Body of pancreas (tissue), 4 donors: ENCODE measurements around the gene MORF4L2. TPM values are rescaled to one million over a fixed set of nuclear protein-coding genes. Genes with fewer than 3 reads are reported as not detected.
A peak's percentile ranks its signal among the peaks of the same experiment; 100 is the strongest.

Source experiments
- ATAC-seq: fragments of 150-250 bp; one replicate; pipeline ENCODE4 v1.9.1; 2016
- DNase-seq, 4 donors: peaks; one replicate each; pipeline ENCODE4 v3.0.0-alpha.2; 2019
- H3K27ac ChIP-seq, 4 donors: fragments of 200-600 bp; sonication (generic); 1 replicate in 3 of 4; 2 replicates in 1 of 4; pipeline versions ENCODE4 v1.5.1 to v1.6.1; 2016 to 2019; ENCODE audit warnings: mild to moderate bottlenecking in 1 of 4, mixed read lengths in 1 of 4, moderate library complexity in 1 of 4
- H3K27me3 ChIP-seq, 2 donors: fragments of 200-600 bp; sonication (generic); one replicate each; pipeline ENCODE4 v1.6.0; 2016; ENCODE audit warnings: mild to moderate bottlenecking in 1 of 2
- H3K36me3 ChIP-seq, 2 donors: fragments of 200-600 bp; sonication (generic); replicated peaks in 1 of 2; 2 replicates each; pipeline ENCODE4 v1.5.1; 2016; ENCODE audit warnings: low read depth in 2 of 2; ENCODE audit not compliant: insufficient read depth in 1 of 2
- H3K4me1 ChIP-seq: fragments of 200-600 bp; sonication (generic); one replicate; pipeline ENCODE4 v1.6.0; 2016
- H3K4me3 ChIP-seq, 2 donors: fragments of 200-600 bp; sonication (generic); 1 replicate in 1 of 2; 2 replicates in 1 of 2; pipeline ENCODE4 v1.5.1; 2016 to 2019
- H3K9me3 ChIP-seq, 3 donors: fragments of 200-600 bp; sonication (generic); 1 replicate in 2 of 3; 2 replicates in 1 of 3; pipeline ENCODE4 v1.5.1; 2016
- POLR2A ChIP-seq, 3 donors: fragments of 450-650 bp; IDR thresholded peaks; one replicate each; pipeline ENCODE4 v1.6.1; 2016; ENCODE audit warnings: antibody characterized with exemption in 3 of 3, mild to moderate bottlenecking in 2 of 3
- WGBS, 2 donors: methylation state at CpG; one replicate each; pipeline ENCODE4 v1.1.5; 2017; 5-methylcytosine and 5-hydroxymethylcytosine counted together
- intact Hi-C: fragments of 100-400 bp; cut with DNase I; formaldehyde crosslinking; loops from one replicate; pipeline ENCODE4 v1.15.1; 2023
- total RNA-seq, 2 donors: library from RNA; depleted of rRNA; stranded (reverse); fragments of >200 nt; gene quantifications; one replicate each; pipeline ENCODE4 v1.1.0, GENCODE V29; 2016
- TF ChIP-seq, protein P1 (sequence below), 7 experiments: fragments of 450-650 bp in 4 of 7; fragments of 200-600 bp in 3 of 7; sonication (generic) in 3 of 7; IDR thresholded peaks; one replicate each; pipeline ENCODE4 v1.5.1; 2016 to 2019; ENCODE audit warnings: antibody characterized with exemption in 7 of 7

The MORF4L2 gene, protein sequence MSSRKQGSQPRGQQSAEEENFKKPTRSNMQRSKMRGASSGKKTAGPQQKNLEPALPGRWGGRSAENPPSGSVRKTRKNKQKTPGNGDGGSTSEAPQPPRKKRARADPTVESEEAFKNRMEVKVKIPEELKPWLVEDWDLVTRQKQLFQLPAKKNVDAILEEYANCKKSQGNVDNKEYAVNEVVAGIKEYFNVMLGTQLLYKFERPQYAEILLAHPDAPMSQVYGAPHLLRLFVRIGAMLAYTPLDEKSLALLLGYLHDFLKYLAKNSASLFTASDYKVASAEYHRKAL
- total RNA-seq: 100 to 1,000 TPM; 135 to 231 TPM

DNA sequence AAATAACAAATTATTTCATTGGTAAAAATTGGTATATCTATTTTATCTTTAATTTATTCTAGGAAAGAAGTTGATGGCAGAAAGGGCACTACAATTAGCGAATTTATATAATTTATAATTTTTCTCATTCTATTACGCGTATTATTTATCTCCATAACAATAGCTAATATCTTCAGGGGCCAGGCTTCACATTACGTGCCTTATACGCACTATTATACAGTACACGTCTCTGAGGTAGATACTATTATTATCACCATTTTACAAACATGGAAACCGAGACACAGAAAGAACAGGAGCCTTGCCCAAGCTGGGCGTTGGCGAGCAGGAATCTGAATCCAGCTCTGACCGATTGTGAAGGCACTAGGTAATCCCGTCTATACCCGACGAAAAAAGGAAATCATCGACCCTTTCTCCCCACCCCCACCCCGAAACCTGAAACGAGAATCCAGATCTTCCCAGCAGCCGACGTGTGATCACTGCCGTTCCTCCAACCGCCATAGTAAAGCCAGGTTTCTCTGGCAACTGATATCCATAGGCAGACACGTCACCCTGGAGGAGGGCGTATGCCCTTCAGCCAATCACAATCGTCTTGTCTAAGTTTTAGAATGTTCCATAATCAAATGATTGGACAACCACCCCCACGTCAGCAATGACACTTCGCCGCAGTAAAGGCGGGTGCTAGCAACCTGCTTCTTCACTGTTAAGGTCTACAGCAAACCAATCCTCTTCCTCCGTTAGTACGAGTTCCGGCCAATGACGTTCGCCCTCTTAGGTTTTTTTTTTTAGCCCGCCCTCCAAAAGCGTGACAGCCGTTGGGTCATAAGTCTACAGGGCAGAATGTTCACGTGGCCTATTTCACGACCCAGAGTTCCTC lies at the start of gene MORF4L2:
MORF4L2 (minus strand) TSS at position 501 of the 874 bp plus-strand sequence. CDS start 9,672 bp downstream, outside the sequence.
- peaks cover 26% of the 10 kb centered on the region for H3K4me1 ChIP-seq
- no peaks in the 10 kb centered on the region for H3K36me3 ChIP-seq
- DNase-seq (peak; percentile 89 to 97 (median 91)), ATAC-seq (peak; percentile 91)
- WGBS, 2 donors: 1% methylated on average over 31 to 36 of the region's 37 CpGs
- TF ChIP-seq, protein P1, sequence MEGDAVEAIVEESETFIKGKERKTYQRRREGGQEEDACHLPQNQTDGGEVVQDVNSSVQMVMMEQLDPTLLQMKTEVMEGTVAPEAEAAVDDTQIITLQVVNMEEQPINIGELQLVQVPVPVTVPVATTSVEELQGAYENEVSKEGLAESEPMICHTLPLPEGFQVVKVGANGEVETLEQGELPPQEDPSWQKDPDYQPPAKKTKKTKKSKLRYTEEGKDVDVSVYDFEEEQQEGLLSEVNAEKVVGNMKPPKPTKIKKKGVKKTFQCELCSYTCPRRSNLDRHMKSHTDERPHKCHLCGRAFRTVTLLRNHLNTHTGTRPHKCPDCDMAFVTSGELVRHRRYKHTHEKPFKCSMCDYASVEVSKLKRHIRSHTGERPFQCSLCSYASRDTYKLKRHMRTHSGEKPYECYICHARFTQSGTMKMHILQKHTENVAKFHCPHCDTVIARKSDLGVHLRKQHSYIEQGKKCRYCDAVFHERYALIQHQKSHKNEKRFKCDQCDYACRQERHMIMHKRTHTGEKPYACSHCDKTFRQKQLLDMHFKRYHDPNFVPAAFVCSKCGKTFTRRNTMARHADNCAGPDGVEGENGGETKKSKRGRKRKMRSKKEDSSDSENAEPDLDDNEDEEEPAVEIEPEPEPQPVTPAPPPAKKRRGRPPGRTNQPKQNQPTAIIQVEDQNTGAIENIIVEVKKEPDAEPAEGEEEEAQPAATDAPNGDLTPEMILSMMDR (IDR thresholded peaks at IDR 0.05): no peak
- peak; percentile 80 to 97 (median 97) for TF ChIP-seq POLR2A (IDR thresholded peaks at IDR 0.05)
- H3K27me3 ChIP-seq: no peaks in the 10 kb centered on the region
- intact Hi-C loops: no loop called here
- H3K4me3 ChIP-seq: peak within 1 kb of the TSS in 1 of 2 donors; percentile 20
- peak within 1 kb of the TSS; percentile 79 to 98 (median 94) for H3K27ac ChIP-seq
- H3K9me3 ChIP-seq: no peaks in the 10 kb centered on the region

DNA sequence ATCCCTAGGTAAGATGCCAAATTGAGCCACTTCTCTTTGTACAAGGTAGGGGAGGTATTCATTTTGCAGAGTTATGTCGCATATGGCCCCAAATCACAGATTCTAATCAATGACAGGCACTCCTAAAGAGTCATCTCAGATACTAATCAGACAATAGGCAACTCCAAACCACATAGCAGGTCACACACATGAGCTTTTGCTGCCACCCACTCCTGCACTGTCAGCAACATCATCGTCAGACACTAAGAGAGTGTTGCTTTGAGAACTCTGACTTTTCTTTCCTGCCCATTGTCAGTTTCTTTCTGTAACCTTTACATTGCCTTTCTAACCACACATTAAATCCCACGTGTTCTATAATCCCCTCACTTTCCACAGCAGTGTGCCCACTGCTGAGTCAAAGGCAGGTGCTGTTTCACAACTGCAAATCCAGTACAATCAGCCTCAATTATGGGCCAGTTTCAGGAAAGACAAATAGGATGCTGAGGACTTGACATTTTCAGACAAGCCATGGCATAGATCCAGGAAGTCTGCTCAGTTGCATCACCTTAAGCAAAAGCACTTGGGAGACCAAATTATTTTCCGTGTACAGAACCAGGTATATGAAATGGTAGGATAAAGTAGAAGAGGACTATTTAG lies 47.7 kb upstream of the MORF4L2 start:
- DNase-seq (no peak), ATAC-seq (no peak)
- no peaks in the 10 kb centered on the region for H3K9me3 ChIP-seq
- intact Hi-C loops: no loop called here
- no peaks in the 10 kb centered on the region for H3K4me1 ChIP-seq
- H3K27me3 ChIP-seq: no peaks in the 10 kb centered on the region
- no peak for TF ChIP-seq POLR2A (IDR thresholded peaks at IDR 0.05)
- TF ChIP-seq, protein P1 (IDR thresholded peaks at IDR 0.05): no peak
- no peak overlapping the region for H3K27ac ChIP-seq
- 42 to 48% methylated on average over 3 to 4 of the region's 4 CpGs for WGBS, 2 donors
- H3K4me3 ChIP-seq: no peak overlapping the region
- no peaks in the 10 kb centered on the region for H3K36me3 ChIP-seq

DNA sequence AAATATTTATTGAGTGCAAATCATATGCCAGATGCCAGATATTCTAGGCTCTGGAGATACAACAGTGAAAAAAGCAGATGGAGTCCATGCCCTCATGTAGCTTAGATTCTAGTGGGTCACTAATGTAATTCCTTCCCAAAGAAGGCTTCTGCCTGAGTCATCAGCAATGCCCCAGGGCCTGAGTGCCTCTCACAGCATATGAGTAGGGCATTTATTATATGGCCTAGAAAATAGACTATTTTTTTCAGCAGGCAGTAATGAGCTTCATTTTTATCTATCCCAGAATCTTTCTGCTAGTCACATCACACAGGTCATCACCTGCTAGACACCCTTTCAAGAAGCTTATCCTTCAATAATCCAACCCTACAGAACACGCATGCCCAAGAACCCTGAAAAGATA lies 46.5 kb upstream of the MORF4L2 start:
- Histone ChIP-seq H3K4me3 (no peak overlapping the region), H3K36me3 (no peaks in the 10 kb centered on the region), H3K9me3 (no peaks in the 10 kb centered on the region), H3K27me3 (no peaks in the 10 kb centered on the region), H3K27ac (no peak overlapping the region), H3K4me1 (no peaks in the 10 kb centered on the region)
- WGBS, 2 donors: 69 to 100% methylated on average over 1 of the region's 1 CpG
- DNase-seq (no peak), ATAC-seq (no peak)
- TF ChIP-seq POLR2A (IDR thresholded peaks at IDR 0.05): no peak
- TF ChIP-seq, protein P1 (IDR thresholded peaks at IDR 0.05): no peak
- intact Hi-C loops: no loop called here

DNA sequence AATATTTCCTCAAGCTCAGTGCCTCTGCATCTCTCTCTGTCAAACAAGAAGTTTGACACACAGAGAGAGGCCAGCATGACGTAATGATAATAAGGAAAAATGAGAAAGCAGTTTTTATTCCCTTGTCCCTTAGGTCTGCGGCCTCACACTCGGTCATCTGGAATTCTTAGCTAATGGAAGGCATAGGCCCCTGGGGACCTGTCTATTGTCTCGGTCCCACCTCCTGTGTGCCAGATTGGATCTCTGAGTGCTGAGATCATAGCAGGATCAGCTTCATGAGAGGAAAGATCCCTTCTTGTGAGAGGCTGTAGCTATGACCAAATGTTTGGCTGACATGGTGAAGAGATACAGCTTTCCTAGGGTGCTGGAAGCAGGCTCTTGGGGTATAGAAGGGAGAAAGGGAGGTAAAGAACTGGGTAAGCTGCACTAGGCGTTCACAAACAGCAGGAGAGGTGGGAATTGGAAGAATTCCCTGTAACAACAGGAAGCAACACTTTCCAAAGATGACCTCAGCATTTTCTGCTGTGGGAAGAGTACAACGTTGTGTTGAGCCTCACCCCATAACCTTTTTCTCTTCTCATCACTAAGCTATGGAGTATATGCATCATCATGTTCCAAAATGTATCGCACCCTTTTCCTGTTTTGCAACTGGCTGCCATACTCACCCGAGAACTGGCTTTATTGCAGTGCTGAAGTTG lies 44.4 kb upstream of the MORF4L2 start:
- ATAC-seq: no peak
- WGBS, 2 donors: 46 to 53% methylated on average over 4 to 8 of the region's 8 CpGs
- peak in 1 of 4 donors; percentile 2 for DNase-seq

More for the DNA sequence above, 44.4 kb upstream of the MORF4L2 start:
- Histone ChIP-seq H3K36me3 (no peaks in the 10 kb centered on the region), H3K4me1 (no peaks in the 10 kb centered on the region), H3K27ac (no peak overlapping the region), H3K27me3 (no peaks in the 10 kb centered on the region), H3K4me3 (no peak overlapping the region), H3K9me3 (no peaks in the 10 kb centered on the region)
- no peak for TF ChIP-seq POLR2A (IDR thresholded peaks at IDR 0.05)
- TF ChIP-seq, protein P1 (IDR thresholded peaks at IDR 0.05): no peak
- intact Hi-C loops: no loop called here
